Fibroblast of the aortic adventitia (primary cell): ENCODE measurements around the gene ZMIZ2. TPM values are rescaled to one million over a fixed set of nuclear protein-coding genes. Genes with fewer than 3 reads are reported as not detected.
"Not testable (repeated sequence)": the region's sequence is repeated elsewhere in the genome, so short reads cannot be mapped to it uniquely, and the experiment has no call there.

Experiments used
- DNase-seq: peaks from one replicate; pipeline ENCODE4 v3.0.0-alpha.2; 2010; ENCODE audit warnings: low read depth
- H3K4me3 ChIP-seq: 2 replicates; pipeline ENCODE4 v1.5.1; 2011; ENCODE audit warnings: low read depth, mild to moderate bottlenecking, control low read depth, low read length, moderate library complexity
- total RNA-seq: library from RNA; depleted of rRNA; stranded (reverse); fragments of >200 nt; gene quantifications from 2 replicates; pipeline ENCODE4 v1.2.3, GENCODE V29; 2012; ENCODE audit warnings: low replicate concordance
- TF ChIP-seq, protein P1 (sequence below): IDR thresholded peaks from 2 replicates; pipeline ENCODE4 v1.5.1; 2011; ENCODE audit warnings: mild to moderate bottlenecking, low read length, control low read depth, inconsistent platforms; ENCODE audit not compliant: insufficient read depth

The ZMIZ2 gene
- total RNA-seq, 1 donor, result 18.3 TPM

GRCh38 chr7:44713680-44714335 lies 34.8 kb upstream of the ZMIZ2 start:
- peak; percentile 34 for DNase-seq
- no peak overlapping the region for H3K4me3 ChIP-seq
- TF ChIP-seq, protein P1, sequence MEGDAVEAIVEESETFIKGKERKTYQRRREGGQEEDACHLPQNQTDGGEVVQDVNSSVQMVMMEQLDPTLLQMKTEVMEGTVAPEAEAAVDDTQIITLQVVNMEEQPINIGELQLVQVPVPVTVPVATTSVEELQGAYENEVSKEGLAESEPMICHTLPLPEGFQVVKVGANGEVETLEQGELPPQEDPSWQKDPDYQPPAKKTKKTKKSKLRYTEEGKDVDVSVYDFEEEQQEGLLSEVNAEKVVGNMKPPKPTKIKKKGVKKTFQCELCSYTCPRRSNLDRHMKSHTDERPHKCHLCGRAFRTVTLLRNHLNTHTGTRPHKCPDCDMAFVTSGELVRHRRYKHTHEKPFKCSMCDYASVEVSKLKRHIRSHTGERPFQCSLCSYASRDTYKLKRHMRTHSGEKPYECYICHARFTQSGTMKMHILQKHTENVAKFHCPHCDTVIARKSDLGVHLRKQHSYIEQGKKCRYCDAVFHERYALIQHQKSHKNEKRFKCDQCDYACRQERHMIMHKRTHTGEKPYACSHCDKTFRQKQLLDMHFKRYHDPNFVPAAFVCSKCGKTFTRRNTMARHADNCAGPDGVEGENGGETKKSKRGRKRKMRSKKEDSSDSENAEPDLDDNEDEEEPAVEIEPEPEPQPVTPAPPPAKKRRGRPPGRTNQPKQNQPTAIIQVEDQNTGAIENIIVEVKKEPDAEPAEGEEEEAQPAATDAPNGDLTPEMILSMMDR, result no peak

DNA sequence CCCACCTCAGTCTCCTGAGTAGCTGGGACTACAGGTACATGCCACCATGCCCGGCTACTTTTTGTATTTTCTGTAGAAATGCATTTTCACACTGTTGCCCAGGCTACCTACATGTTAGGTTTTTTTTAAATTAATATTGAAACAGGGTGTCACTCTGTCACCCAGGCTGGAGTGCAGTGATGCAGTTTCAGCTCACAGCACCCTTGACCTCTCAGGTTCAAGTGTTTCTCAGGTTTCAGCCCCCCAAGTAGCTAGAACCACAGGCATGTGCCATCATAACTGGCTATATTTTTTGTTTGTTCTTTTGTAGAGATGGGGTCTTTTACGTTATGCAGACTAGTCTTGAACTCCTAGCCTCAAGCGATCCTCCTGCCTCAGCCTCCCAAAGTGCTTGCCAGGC lies 32.4 kb upstream of the ZMIZ2 start:
- no peak for DNase-seq
- no peak overlapping the region for H3K4me3 ChIP-seq
- TF ChIP-seq, protein P1, result no peak

GRCh38 chr7:44720301-44720700 lies 28.3 kb upstream of the ZMIZ2 start:
- no peak overlapping the region for H3K4me3 ChIP-seq
- TF ChIP-seq, protein P1, result no peak
- no peak for DNase-seq

DNA sequence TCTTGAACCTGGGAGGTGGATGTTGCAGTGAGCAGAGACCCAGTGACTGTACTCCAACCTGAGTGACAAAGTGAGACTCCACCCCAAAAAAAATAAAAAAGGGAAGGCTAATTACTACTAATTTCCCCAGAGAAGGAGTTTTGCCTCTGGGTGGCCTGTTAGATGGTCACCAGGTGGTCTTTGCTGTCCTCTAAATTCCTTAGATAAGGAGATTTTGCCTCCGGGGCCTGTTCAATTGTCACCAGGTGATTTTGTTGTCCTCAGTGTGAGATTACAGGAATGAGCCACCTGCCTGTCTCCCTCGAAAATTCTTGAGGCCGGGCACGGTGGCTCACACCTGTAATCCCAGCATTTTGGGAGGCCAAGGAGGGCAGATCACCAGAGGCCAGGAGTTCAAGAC lies 24.4 kb upstream of the ZMIZ2 start:
- no peak for DNase-seq
- TF ChIP-seq, protein P1, result no peak
- H3K4me3 ChIP-seq, result no peak overlapping the region

DNA sequence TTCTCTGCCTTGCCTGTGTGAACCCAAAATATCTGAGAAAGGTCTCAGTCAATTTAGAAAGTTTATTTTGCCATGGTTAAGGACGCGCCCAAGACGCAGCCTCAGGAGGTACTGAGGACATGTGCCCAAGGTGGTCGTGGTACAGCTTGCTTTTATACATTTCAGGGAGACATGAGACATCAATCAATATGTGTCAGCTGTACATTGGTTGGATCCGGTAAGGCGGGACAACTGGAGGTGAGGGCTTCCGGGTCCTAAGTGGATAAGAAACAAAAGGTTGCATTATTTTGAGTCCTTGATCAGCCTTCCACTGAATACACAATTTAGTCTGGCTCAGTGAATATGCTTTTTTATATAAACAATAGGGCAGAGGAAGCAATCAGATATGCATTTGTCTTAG lies 22.4 kb upstream of the ZMIZ2 start:
- not testable (repeated sequence) for DNase-seq, H3K4me3 ChIP-seq

- TF ChIP-seq, protein P1, result no peak
- DNase-seq, result peak; percentile 89
- peak overlapping the region; percentile 2 for H3K4me3 ChIP-seq
Observed at GRCh38 chr7:44727158-44727936, 21.3 kb upstream of the ZMIZ2 start.

- DNase-seq, result no peak
- H3K4me3 ChIP-seq, result no peak overlapping the region
- TF ChIP-seq, protein P1, result no peak
Observed at GRCh38 chr7:44727937-44728262, 20.7 kb upstream of the ZMIZ2 start.
